Measurements from ENCODE around the gene RRM1. TPM values are rescaled to one million over a fixed set of nuclear protein-coding genes. Genes with fewer than 3 reads are reported as not detected.
A peak's percentile ranks its signal among the peaks of the same experiment; 100 is the strongest.
"Not testable (repeated sequence)": the region's sequence is repeated elsewhere in the genome, so short reads cannot be mapped to it uniquely, and the experiment has no call there.

The RRM1 gene
- total RNA-seq, 2 donors from 2014 or later: 79.2 to 102 TPM

DNA sequence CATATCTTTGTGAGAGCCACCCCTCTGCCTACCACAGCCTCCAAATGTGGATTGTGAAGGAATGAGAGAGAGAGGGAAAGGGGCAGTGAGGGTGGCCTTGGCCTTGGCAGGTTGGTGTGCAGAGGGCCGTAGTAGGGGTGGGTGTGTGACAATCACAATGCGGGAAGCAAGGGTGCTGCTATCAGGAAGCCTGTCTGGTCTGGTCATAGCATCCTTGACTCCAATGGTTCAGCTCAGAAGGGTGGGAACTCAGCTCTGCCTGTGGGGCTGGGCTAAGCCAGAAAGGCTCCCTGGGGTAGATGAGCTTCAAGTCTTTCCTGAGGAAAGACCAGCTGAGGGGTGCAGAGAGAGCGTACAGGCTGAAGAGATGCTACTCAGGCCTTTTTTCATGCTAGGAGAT is 72.7 kb downstream of the RRM1 start:
- Mint-ChIP-seq H3K27ac (no peak overlapping the region), H3K4me3 (no peak overlapping the region), H3K27me3 (ENCODE audit: insufficient read depth) (peaks cover 70% of the 10 kb centered on the region), H3K36me3 (ENCODE audit: low read depth) (no peaks in the 10 kb centered on the region), H3K9me3 (peaks cover 13% of the 10 kb centered on the region), H3K4me1 (peaks cover 6% of the 10 kb centered on the region)
- Histone ChIP-seq H3K4me1 (ENCODE audit: control insufficient read depth, insufficient read depth, low read length) (no peaks in the 10 kb centered on the region), H3K9me3 (ENCODE audit: control insufficient read depth, low read length) (no peaks in the 10 kb centered on the region), H3K27me3 (ENCODE audit: control insufficient read depth, insufficient read depth, low read length, poor library complexity, severe bottlenecking) (peaks cover 62% of the 10 kb centered on the region), H3K9ac (ENCODE audit: extremely low read depth, low read length, poor library complexity, severe bottlenecking) (no peak overlapping the region), H3K36me3 (ENCODE audit: control insufficient read depth, insufficient read depth, low read length) (no peaks in the 10 kb centered on the region), H3K27ac (ENCODE audit: low read depth, low read length) (no peak overlapping the region), H3K4me3 (ENCODE audit: low read length) (no peak overlapping the region)
- WGBS, 2 experiments (ENCODE audit: insufficient coverage in 1 of 2, insufficient read length in 1 of 2): 90 to 91% methylated on average over 2 to 3 of the region's 3 CpGs
- DNase-seq: no peak
- TF ChIP-seq, protein P1, sequence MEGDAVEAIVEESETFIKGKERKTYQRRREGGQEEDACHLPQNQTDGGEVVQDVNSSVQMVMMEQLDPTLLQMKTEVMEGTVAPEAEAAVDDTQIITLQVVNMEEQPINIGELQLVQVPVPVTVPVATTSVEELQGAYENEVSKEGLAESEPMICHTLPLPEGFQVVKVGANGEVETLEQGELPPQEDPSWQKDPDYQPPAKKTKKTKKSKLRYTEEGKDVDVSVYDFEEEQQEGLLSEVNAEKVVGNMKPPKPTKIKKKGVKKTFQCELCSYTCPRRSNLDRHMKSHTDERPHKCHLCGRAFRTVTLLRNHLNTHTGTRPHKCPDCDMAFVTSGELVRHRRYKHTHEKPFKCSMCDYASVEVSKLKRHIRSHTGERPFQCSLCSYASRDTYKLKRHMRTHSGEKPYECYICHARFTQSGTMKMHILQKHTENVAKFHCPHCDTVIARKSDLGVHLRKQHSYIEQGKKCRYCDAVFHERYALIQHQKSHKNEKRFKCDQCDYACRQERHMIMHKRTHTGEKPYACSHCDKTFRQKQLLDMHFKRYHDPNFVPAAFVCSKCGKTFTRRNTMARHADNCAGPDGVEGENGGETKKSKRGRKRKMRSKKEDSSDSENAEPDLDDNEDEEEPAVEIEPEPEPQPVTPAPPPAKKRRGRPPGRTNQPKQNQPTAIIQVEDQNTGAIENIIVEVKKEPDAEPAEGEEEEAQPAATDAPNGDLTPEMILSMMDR (conservative IDR thresholded peaks at IDR 0.05): no peak

DNA sequence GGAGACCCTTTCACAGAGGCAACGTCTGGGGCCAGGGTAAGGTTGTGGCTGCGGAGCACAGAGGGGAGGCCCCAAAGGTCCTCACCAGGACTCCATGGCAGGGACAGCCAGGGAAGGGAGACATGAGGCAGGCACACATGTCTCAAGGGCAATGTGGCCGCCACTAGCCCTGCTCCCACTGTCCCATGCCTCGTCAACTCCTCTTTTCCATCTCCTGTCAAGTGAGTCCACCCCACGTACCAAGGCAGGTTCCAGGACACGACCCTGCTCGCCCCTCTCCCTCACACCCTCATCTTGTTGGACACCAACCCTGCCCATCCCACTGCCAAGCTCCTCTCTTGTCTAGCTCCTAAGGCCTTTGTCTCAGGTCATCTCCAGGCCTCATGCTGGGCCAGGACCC is 73.2 kb downstream of the RRM1 start:
- no peak overlapping the region for H3K4me3 Mint-ChIP-seq
- no peaks in the 10 kb centered on the region for H3K36me3 Mint-ChIP-seq (ENCODE audit: low read depth)
- peaks cover 6% of the 10 kb centered on the region for H3K4me1 Mint-ChIP-seq
- H3K27ac Mint-ChIP-seq: no peak overlapping the region
- H3K9me3 ChIP-seq (ENCODE audit: control insufficient read depth, low read length): no peaks in the 10 kb centered on the region
- TF ChIP-seq, protein P1 (conservative IDR thresholded peaks at IDR 0.05): no peak
- H3K27me3 Mint-ChIP-seq (ENCODE audit: insufficient read depth): peaks cover 65% of the 10 kb centered on the region
- no peak overlapping the region for H3K4me3 ChIP-seq (ENCODE audit: low read length)
- DNase-seq: peak; percentile 23
- H3K4me1 ChIP-seq (ENCODE audit: control insufficient read depth, insufficient read depth, low read length): no peaks in the 10 kb centered on the region
- H3K9ac ChIP-seq (ENCODE audit: extremely low read depth, low read length, poor library complexity, severe bottlenecking): no peak overlapping the region
- peaks cover 13% of the 10 kb centered on the region for H3K9me3 Mint-ChIP-seq
- no peak overlapping the region for H3K27ac ChIP-seq (ENCODE audit: low read depth, low read length)
- H3K27me3 ChIP-seq (ENCODE audit: control insufficient read depth, insufficient read depth, low read length, poor library complexity, severe bottlenecking): peaks cover 57% of the 10 kb centered on the region
- H3K36me3 ChIP-seq (ENCODE audit: control insufficient read depth, insufficient read depth, low read length): no peaks in the 10 kb centered on the region
- WGBS, 2 experiments (ENCODE audit: insufficient coverage in 1 of 2, insufficient read length in 1 of 2): 85 to 92% methylated on average over 4 to 7 of the region's 7 CpGs

DNA sequence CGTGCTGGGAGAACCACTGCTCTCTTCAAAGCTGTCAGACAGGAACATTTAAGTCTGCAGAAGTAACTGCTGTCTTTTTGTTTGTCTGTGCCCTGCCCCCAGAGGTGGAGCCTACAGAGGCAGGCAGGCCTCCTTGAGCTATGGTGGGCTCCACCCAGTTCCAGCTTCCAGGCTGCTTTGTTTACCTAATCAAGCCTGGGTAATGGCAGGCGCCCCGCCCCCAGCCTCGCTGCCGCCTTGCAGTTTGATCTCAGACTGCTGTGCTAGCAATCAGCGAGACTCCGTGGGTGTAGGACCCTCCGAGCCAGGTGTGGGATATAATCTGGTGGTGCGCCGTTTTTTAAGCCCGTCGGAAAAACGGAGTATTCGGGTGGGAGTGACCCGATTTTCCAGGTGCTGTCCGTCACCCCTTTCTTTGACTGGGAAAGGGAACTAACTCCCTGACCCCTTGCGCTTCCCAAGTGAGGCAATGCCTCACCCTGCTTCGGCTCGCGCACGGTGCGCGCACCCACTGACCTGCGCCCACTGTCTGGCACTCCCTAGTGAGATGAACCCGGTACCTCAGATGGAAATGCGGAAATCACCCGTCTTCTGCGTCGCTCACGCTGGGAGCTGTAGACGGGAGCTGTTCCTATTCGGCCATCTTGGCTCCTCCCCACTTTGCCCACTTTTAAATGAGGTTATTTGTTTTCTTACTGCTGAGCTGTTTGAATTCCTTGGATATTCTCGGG is 81.2 kb downstream of the RRM1 start:
- not testable (repeated sequence) for H3K4me1 Mint-ChIP-seq; H3K27me3 ChIP-seq (ENCODE audit: control insufficient read depth, insufficient read depth, low read length, poor library complexity, severe bottlenecking); H3K9me3 Mint-ChIP-seq; H3K9me3 ChIP-seq (ENCODE audit: control insufficient read depth, low read length); H3K27ac ChIP-seq (ENCODE audit: low read depth, low read length); H3K36me3 Mint-ChIP-seq (ENCODE audit: low read depth); H3K9ac ChIP-seq (ENCODE audit: extremely low read depth, low read length, poor library complexity, severe bottlenecking); H3K4me1 ChIP-seq (ENCODE audit: control insufficient read depth, insufficient read depth, low read length); H3K27me3 Mint-ChIP-seq (ENCODE audit: insufficient read depth); H3K36me3 ChIP-seq (ENCODE audit: control insufficient read depth, insufficient read depth, low read length)
- Mint-ChIP-seq H3K27ac (peak overlapping the region; percentile 90), H3K4me3 (peak overlapping the region; percentile 79)
- H3K4me3 ChIP-seq (ENCODE audit: low read length): peak overlapping the region; percentile 15
- WGBS, 2 experiments (ENCODE audit: insufficient coverage in 1 of 2, insufficient read length in 1 of 2): 38 to 70% methylated on average over 10 to 16 of the region's 33 CpGs
- peak; percentile 75 for DNase-seq

All from endodermal cell (in vitro differentiated cells).